NT2/D1 (cell line): ENCODE results near the gene IGLL5.
"Not testable (repeated sequence)": the region's sequence is repeated elsewhere in the genome, so short reads cannot be mapped to it uniquely, and the experiment has no call there.

ENCODE experiments used
- DNase-seq: peaks from one replicate; pipeline ENCODE4 v3.0.0-alpha.2; 2011; ENCODE audit warnings: low read depth, low spot score
- H3K27me3 ChIP-seq: 2 replicates; pipeline ENCODE4 v1.6.0; 2011; ENCODE audit warnings: mild to moderate bottlenecking; ENCODE audit not compliant: insufficient read length, insufficient read depth
- H3K36me3 ChIP-seq: 2 replicates; pipeline ENCODE4 v1.6.1; 2011; ENCODE audit warnings: mild to moderate bottlenecking, low read length, mixed read lengths; ENCODE audit not compliant: insufficient read depth, insufficient read length
- H3K4me1 ChIP-seq: 2 replicates; pipeline ENCODE4 v1.5.1; 2011; ENCODE audit not compliant: insufficient read depth, insufficient read length
- H3K4me3 ChIP-seq: 2 replicates; pipeline ENCODE4 v1.5.1; 2011; ENCODE audit warnings: low read depth; ENCODE audit not compliant: insufficient read length
- H3K9ac ChIP-seq: 2 replicates; pipeline ENCODE4 v1.6.0; 2011; ENCODE audit warnings: low read depth; ENCODE audit not compliant: insufficient read length
- H3K9me3 ChIP-seq: 2 replicates; pipeline ENCODE4 v1.5.1; 2011; ENCODE audit warnings: mild to moderate bottlenecking, low read length; ENCODE audit not compliant: insufficient read depth
- SUZ12 ChIP-seq: IDR thresholded peaks from 2 replicates; pipeline ENCODE4 v1.6.1; 2011; ENCODE audit not compliant: insufficient read length, insufficient read depth; ENCODE audit errors: extremely low read depth
- YY1 ChIP-seq: IDR thresholded peaks from 2 replicates; pipeline ENCODE4 v1.6.1; 2011; ENCODE audit not compliant: insufficient read length, insufficient read depth
- ZNF274 ChIP-seq: IDR thresholded peaks from 2 replicates; pipeline ENCODE4 v1.6.1; 2011; ENCODE audit warnings: mild to moderate bottlenecking, low read depth, low read length

The IGLL5 gene

GRCh38 chr22:22901578-22902218 is 14.1 kb downstream of the IGLL5 start:
- H3K36me3 ChIP-seq = no peaks in the 10 kb centered on the region
- TF ChIP-seq ZNF274 (no peak), SUZ12 (no peak), YY1 (no peak)
- peaks cover 81% of the 10 kb centered on the region for H3K27me3 ChIP-seq
- DNase-seq = no peak
- H3K4me1 ChIP-seq = no peaks in the 10 kb centered on the region
- no peak overlapping the region for H3K4me3 ChIP-seq
- H3K9me3 ChIP-seq = no peaks in the 10 kb centered on the region
- no peak overlapping the region for H3K9ac ChIP-seq

- no peak for DNase-seq
- Histone ChIP-seq H3K4me1 (no peaks in the 10 kb centered on the region), H3K9ac (no peak overlapping the region), H3K9me3 (no peaks in the 10 kb centered on the region), H3K27me3 (peaks cover 81% of the 10 kb centered on the region), H3K36me3 (no peaks in the 10 kb centered on the region), H3K4me3 (no peak overlapping the region)
- TF ChIP-seq YY1 = no peak
- TF ChIP-seq ZNF274 = no peak
- no peak for TF ChIP-seq SUZ12
Measured at GRCh38 chr22:22902247-22903001, 14.8 kb downstream of the IGLL5 start.

GRCh38 chr22:22903355-22903777 is 15.8 kb downstream of the IGLL5 start:
- no peak overlapping the region for H3K9ac ChIP-seq
- no peak for TF ChIP-seq ZNF274
- TF ChIP-seq YY1 = no peak
- no peak for TF ChIP-seq SUZ12
- no peak overlapping the region for H3K4me3 ChIP-seq
- H3K27me3 ChIP-seq = peaks cover 81% of the 10 kb centered on the region
- no peaks in the 10 kb centered on the region for H3K36me3 ChIP-seq
- H3K9me3 ChIP-seq = no peaks in the 10 kb centered on the region
- no peak for DNase-seq
- no peaks in the 10 kb centered on the region for H3K4me1 ChIP-seq

GRCh38 chr22:22903781-22904192 is 16.2 kb downstream of the IGLL5 start:
- peaks cover 81% of the 10 kb centered on the region for H3K27me3 ChIP-seq
- not testable (repeated sequence) for H3K4me1 ChIP-seq, H3K4me3 ChIP-seq, H3K9me3 ChIP-seq, H3K9ac ChIP-seq, DNase-seq, H3K36me3 ChIP-seq

- H3K9ac ChIP-seq, H3K9me3 ChIP-seq, H3K4me1 ChIP-seq, DNase-seq, H3K36me3 ChIP-seq, H3K4me3 ChIP-seq: not testable (repeated sequence)
- H3K27me3 ChIP-seq = peaks cover 81% of the 10 kb centered on the region
Measured at GRCh38 chr22:22904736-22905135, 17.1 kb downstream of the IGLL5 start.

GRCh38 chr22:22906391-22906790 is 18.8 kb downstream of the IGLL5 start:
- H3K4me1 ChIP-seq, H3K4me3 ChIP-seq, H3K36me3 ChIP-seq, DNase-seq, H3K9me3 ChIP-seq, H3K9ac ChIP-seq: not testable (repeated sequence)
- peaks cover 91% of the 10 kb centered on the region for H3K27me3 ChIP-seq

- DNase-seq = no peak
- Histone ChIP-seq H3K9ac (no peak overlapping the region), H3K27me3 (peaks cover 91% of the 10 kb centered on the region)
Measured at GRCh38 chr22:22906907-22907550, 19.4 kb downstream of the IGLL5 start.

More at GRCh38 chr22:22906907-22907550, 19.4 kb downstream of the IGLL5 start:
- no peaks in the 10 kb centered on the region for H3K9me3 ChIP-seq
- no peak for TF ChIP-seq SUZ12
- TF ChIP-seq ZNF274 = no peak
- no peak for TF ChIP-seq YY1
- H3K4me1 ChIP-seq = no peaks in the 10 kb centered on the region
- H3K4me3 ChIP-seq = no peak overlapping the region
- H3K36me3 ChIP-seq = no peaks in the 10 kb centered on the region
